ENCODE data around the gene GAB3. TPM values are rescaled to one million over a fixed set of nuclear protein-coding genes. Genes with fewer than 3 reads are reported as not detected.

GAB3 gene
- not detected in 2 replicates for total RNA-seq

GRCh38 chrX:154750301-154751202 is at the start of gene GAB3:
GAB3 (minus strand) TSS chrX:154751077; CDS start chrX:154751025, 52 bp downstream.

GRCh38 chrX:154762537-154763296 is 11.8 kb upstream of the GAB3 start, which contains the start of gene DKC1:
DKC1 (plus strand) TSS chrX:154762864; CDS start chrX:154762966, 102 bp downstream.

GRCh38 chrX:154653413-154653812 is 97.5 kb downstream of the GAB3 start, which contains the start of gene CTAG2:
CTAG2 (minus strand) TSS chrX:154653579; CDS start chrX:154653515, 64 bp downstream.

Other genes with a start within 250 kb of the GAB3 start
- gene FAM3A, start 234.8 kb downstream of the GAB3 start, total RNA-seq: 43.7 and 48.7 TPM in 2 replicates
- gene G6PD, start 204.2 kb downstream of the GAB3 start, total RNA-seq: 97.4 and 109 TPM in 2 replicates
- gene IKBKG, start 203.5 kb downstream of the GAB3 start, total RNA-seq: 8.9 and 9.7 TPM in 2 replicates
- not detected in 2 replicates for gene CTAG1A, start 165.9 kb downstream of the GAB3 start, total RNA-seq
- gene CTAG1B, start 131.8 kb downstream of the GAB3 start, total RNA-seq: not detected in 2 replicates
- not detected in 2 replicates for gene CTAG2, start 97.5 kb downstream of the GAB3 start, total RNA-seq
- gene DKC1, start 11.8 kb upstream of the GAB3 start, total RNA-seq: 57.5 and 78.6 TPM in 2 replicates
- gene MPP1, start 54.4 kb upstream of the GAB3 start, total RNA-seq: 0.46 and 2.5 TPM in 2 replicates
- not detected in 2 replicates for gene SMIM9, start 83.6 kb upstream of the GAB3 start, total RNA-seq
- 3.0 and 4.5 TPM in 2 replicates for gene F8A1, start 135.3 kb upstream of the GAB3 start, total RNA-seq

Data from airway epithelial cell (primary cell).